Transverse colon (tissue), 4 donors: ENCODE data around the gene CHERP. TPM values are rescaled to one million over a fixed set of nuclear protein-coding genes. Genes with fewer than 3 reads are reported as not detected.

Experiments used
- DNase-seq: peaks from one replicate; pipeline ENCODE4 v3.0.0-alpha.2; 2019
- H3K27ac ChIP-seq, 4 donors: fragments of 200-600 bp; sonication (generic); 2 replicates each; pipeline ENCODE4 v1.5.1; 2016 to 2018; ENCODE audit warnings: inconsistent platforms in 4 of 4
- H3K27me3 ChIP-seq: fragments of 200-600 bp; sonication (generic); 2 replicates; pipeline ENCODE4 v1.5.1; 2017; ENCODE audit warnings: inconsistent platforms
- H3K36me3 ChIP-seq, 4 donors: fragments of 200-600 bp; sonication (generic); 2 replicates each; pipeline ENCODE4 v1.5.1; 2017 to 2019; ENCODE audit warnings: inconsistent platforms in 4 of 4
- H3K4me1 ChIP-seq, 4 donors: fragments of 200-600 bp; sonication (generic); 2 replicates each; pipeline ENCODE4 v1.5.1; 2017 to 2020; ENCODE audit warnings: inconsistent platforms in 4 of 4
- H3K4me3 ChIP-seq, 4 donors: fragments of 200-600 bp; sonication (generic); 1 replicate in 1 of 4; 2 replicates in 3 of 4; pipeline versions ENCODE4 v1.5.1 to v1.6.1; 2017 to 2019; ENCODE audit warnings: inconsistent platforms in 4 of 4
- H3K9me3 ChIP-seq, 2 donors: fragments of 200-600 bp; sonication (generic); 2 replicates each; pipeline ENCODE4 v1.5.1; 2017 to 2019; ENCODE audit warnings: inconsistent platforms in 2 of 2
- CTCF ChIP-seq, 5 experiments: fragments of 200-600 bp in 3 of 5; fragments of 450-650 bp in 2 of 5; sonication (generic) in 3 of 5; IDR thresholded peaks; 1 replicate in 2 of 5; 2 replicates in 3 of 5; pipeline ENCODE4 v1.5.1; 2016 to 2017; ENCODE audit warnings: antibody characterized with exemption in 5 of 5, inconsistent platforms in 3 of 5, mild to moderate bottlenecking in 2 of 5, moderate library complexity in 1 of 5
- EP300 ChIP-seq: sonication (generic); formaldehyde crosslinking; IDR thresholded peaks from one replicate; pipeline ENCODE4 v1.6.1; 2017; ENCODE audit warnings: antibody characterized with exemption, low read depth
- POLR2A ChIP-seq: fragments of 450-650 bp; IDR thresholded peaks from one replicate; pipeline ENCODE4 v1.6.1; 2016; ENCODE audit warnings: antibody characterized with exemption, mild to moderate bottlenecking, moderate library complexity
- POLR2AphosphoS5 ChIP-seq, 3 donors: sonication (generic); formaldehyde crosslinking; IDR thresholded peaks; one replicate each; pipeline ENCODE4 v1.6.1; 2016; ENCODE audit warnings: antibody characterized with exemption in 3 of 3
- WGBS, 2 donors: methylation state at CpG; one replicate each; pipeline ENCODE4 v1.1.5; 2018; ENCODE audit warnings: low coverage in 1 of 2; 5-methylcytosine and 5-hydroxymethylcytosine counted together
- in situ Hi-C, 4 donors: fragments of 200-750 bp; cut with MboI; loops; one replicate each; pipeline versions ENCODE4 v1.15.0 to v1.15.1; 2017; ENCODE audit warnings: low sequenced_read_pairs in 3 of 4, low pct_ligation_motif_present in 1 of 4, low pct_unique_long_range_greater_than_20kb in 1 of 4
- intact Hi-C: fragments of 100-400 bp; cut with DNase I; formaldehyde crosslinking; loops from one replicate; pipeline ENCODE4 v1.15.1; 2023; ENCODE audit warnings: low total_unique reads
- total RNA-seq, 4 donors: library from RNA; depleted of rRNA; stranded (reverse); fragments of >200 nt; gene quantifications; one replicate each; pipeline ENCODE4 v1.1.0, GENCODE V29; 2016

The CHERP gene
- total RNA-seq, 4 donors from 2014 or later: 14.4 to 54.7 (median 28.9) TPM

GRCh38 chr19:16577531-16577985, 35.3 kb upstream of the CHERP start:
- Histone ChIP-seq H3K27me3 (no peaks in the 10 kb centered on the region), H3K9me3 (no peaks in the 10 kb centered on the region), H3K4me3 (no peak overlapping the region), H3K36me3 (peaks cover 0 to 5% (median 0%) of the 10 kb centered on the region in 4 donors), H3K4me1 (peaks cover 11 to 29% (median 17%) of the 10 kb centered on the region in 4 donors), H3K27ac (no peak overlapping the region)
- in situ Hi-C loops: no loop called here
- TF ChIP-seq POLR2AphosphoS5 (IDR thresholded peaks at IDR 0.05) (no peak), EP300 (no peak), POLR2A (no peak), CTCF (IDR thresholded peaks at IDR 0.05) (no peak)
- 88% methylated on average over 13 of the region's 17 CpGs; no CpG with 5 or more reads in 1 of the 2 donors for WGBS, 2 donors
- DNase-seq: no peak
- intact Hi-C loops: loop anchor here (10.0 kb wide), 1 partner anchor 47 kb away; the partner anchor contains the start of gene MED26

GRCh38 chr19:16576690-16577530, 34.7 kb upstream of the CHERP start:
- in situ Hi-C loops (no loop called here), intact Hi-C loops (loop anchor here (10.0 kb wide), 1 partner anchor 48 kb away; the partner anchor contains the start of gene MED26)
- H3K9me3 ChIP-seq: no peaks in the 10 kb centered on the region
- DNase-seq: no peak
- H3K4me1 ChIP-seq: peaks cover 11 to 23% (median 17%) of the 10 kb centered on the region in 4 donors
- TF ChIP-seq POLR2AphosphoS5 (IDR thresholded peaks at IDR 0.05) (no peak), POLR2A (no peak), EP300 (no peak), CTCF (IDR thresholded peaks at IDR 0.05) (no peak)
- H3K36me3 ChIP-seq: peaks cover 0 to 5% (median 0%) of the 10 kb centered on the region in 4 donors
- no peak overlapping the region for H3K4me3 ChIP-seq
- no peaks in the 10 kb centered on the region for H3K27me3 ChIP-seq
- WGBS, 2 donors: 90% methylated on average over 21 of the region's 52 CpGs; no CpG with 5 or more reads in 1 of the 2 donors
- no peak overlapping the region for H3K27ac ChIP-seq

- H3K4me3 ChIP-seq: no peak overlapping the region
- no peaks in the 10 kb centered on the region for H3K9me3 ChIP-seq
- peaks cover 0 to 5% (median 0%) of the 10 kb centered on the region in 4 donors for H3K36me3 ChIP-seq
- H3K27ac ChIP-seq: no peak overlapping the region
- DNase-seq: no peak
- in situ Hi-C loops: no loop called here
- H3K4me1 ChIP-seq: peaks cover 14 to 29% (median 23%) of the 10 kb centered on the region in 4 donors
- TF ChIP-seq POLR2A: no peak
- TF ChIP-seq CTCF (IDR thresholded peaks at IDR 0.05): no peak
- no peak for TF ChIP-seq EP300
- TF ChIP-seq POLR2AphosphoS5 (IDR thresholded peaks at IDR 0.05): no peak
- WGBS, 2 donors: 87 to 90% methylated on average over 2 to 46 of the region's 48 CpGs
- intact Hi-C loops: loop anchor here (10.0 kb wide), 1 partner anchor 49 kb away; the partner anchor contains the start of gene MED26
- no peaks in the 10 kb centered on the region for H3K27me3 ChIP-seq
Measured at GRCh38 chr19:16575861-16576689, 33.8 kb upstream of the CHERP start.

- DNase-seq: no peak
- no peaks in the 10 kb centered on the region for H3K27me3 ChIP-seq
- 76 to 94% methylated on average over 2 of the region's 2 CpGs for WGBS, 2 donors
- in situ Hi-C loops (no loop called here), intact Hi-C loops (loop anchor here (10.0 kb wide), 1 partner anchor 50 kb away; the partner anchor contains the start of gene MED26)
- H3K36me3 ChIP-seq: peaks cover 0 to 5% (median 0%) of the 10 kb centered on the region in 4 donors
- H3K27ac ChIP-seq: no peak overlapping the region
- peaks cover 16 to 34% (median 27%) of the 10 kb centered on the region in 4 donors for H3K4me1 ChIP-seq
- H3K4me3 ChIP-seq: no peak overlapping the region
- TF ChIP-seq CTCF (IDR thresholded peaks at IDR 0.05) (no peak), EP300 (no peak), POLR2A (no peak), POLR2AphosphoS5 (IDR thresholded peaks at IDR 0.05) (no peak)
- no peaks in the 10 kb centered on the region for H3K9me3 ChIP-seq
Measured at GRCh38 chr19:16575282-16575681, 33.0 kb upstream of the CHERP start.
